GM12892 (cell line): Measurements from ENCODE around the gene MSANTD1. TPM values are rescaled to one million over a fixed set of nuclear protein-coding genes. Genes with fewer than 3 reads are reported as not detected.

ENCODE experiments used
- DNase-seq: peaks from one replicate; pipeline ENCODE4 v3.0.0; 2011; ENCODE audit not compliant: insufficient read length
- FAIRE-seq: peaks from 2 replicates; lab custom pipeline; 2011; peaks lifted over from hg19 to GRCh38; lab: Jason Lieb, UNC
- POLR2A ChIP-seq: IDR thresholded peaks from 2 replicates; pipeline ENCODE4 v1.6.1; 2011; ENCODE audit warnings: low read depth, low read length, control low read depth
- POLR2AphosphoS5 ChIP-seq: IDR thresholded peaks from 2 replicates; pipeline ENCODE4 v1.6.1; 2011; ENCODE audit warnings: low read depth, low read length, control low read depth
- TAF1 ChIP-seq: IDR thresholded peaks from 2 replicates; pipeline ENCODE4 v1.6.1; 2011; ENCODE audit warnings: low read depth, mild to moderate bottlenecking, control low read depth, low read length, borderline replicate concordance
- polyA plus RNA-seq: library from polyadenylated mRNA; unstranded; fragments of >200 nt; gene quantifications from one replicate; pipeline ENCODE4 v1.2.1, GENCODE V29; 2012; ENCODE audit warnings: missing spikeins, inconsistent platforms; ENCODE audit not compliant: missing spikeins

Gene MSANTD1
- polyA plus RNA-seq: 0.40 TPM

DNA sequence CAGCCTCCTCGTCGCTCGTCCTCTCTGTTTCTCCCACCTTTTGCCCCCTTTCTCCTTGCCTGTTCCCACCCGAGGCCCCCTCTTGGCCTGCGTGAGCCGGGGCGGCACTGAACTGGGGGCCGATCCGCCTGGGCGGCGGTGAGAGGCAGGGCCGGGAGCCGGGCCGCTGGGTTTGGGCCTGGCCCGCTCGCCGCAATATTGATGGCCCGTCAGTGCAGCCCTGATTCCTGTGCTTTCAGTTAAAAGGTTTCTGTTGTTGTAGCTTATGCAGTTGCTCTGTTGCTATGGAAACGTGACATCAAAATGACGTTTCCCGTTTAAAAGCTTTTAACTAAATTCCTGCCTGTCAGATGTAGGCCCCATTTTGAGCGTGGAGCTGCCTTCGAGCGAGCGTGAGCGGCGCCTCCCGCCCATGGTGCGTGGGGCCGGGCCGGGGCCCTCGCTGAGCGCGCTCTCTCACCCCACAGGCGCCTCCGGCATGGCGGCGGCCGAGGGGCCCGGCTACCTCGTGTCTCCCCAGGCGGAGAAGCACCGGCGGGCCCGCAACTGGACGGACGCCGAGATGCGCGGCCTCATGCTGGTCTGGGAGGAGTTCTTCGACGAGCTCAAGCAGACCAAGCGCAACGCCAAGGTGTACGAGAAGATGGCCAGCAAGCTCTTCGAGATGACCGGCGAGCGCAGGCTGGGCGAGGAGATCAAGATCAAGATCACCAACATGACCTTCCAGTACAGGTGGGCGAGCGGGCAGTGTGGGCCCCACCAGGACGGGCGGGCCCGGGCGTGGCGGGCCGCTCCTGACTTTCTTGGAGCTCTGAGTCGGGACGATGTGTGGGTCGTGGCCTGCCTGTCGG lies at the start of gene MSANTD1:
Gene MSANTD1, plus strand, starts transcription at position 349 of the 851 bp plus-strand sequence. Its CDS starts 64 bp downstream, at position 413.
- DNase-seq (no peak), FAIRE-seq (no peak)
- TF ChIP-seq TAF1 (no peak), POLR2A (no peak), POLR2AphosphoS5 (no peak)

DNA sequence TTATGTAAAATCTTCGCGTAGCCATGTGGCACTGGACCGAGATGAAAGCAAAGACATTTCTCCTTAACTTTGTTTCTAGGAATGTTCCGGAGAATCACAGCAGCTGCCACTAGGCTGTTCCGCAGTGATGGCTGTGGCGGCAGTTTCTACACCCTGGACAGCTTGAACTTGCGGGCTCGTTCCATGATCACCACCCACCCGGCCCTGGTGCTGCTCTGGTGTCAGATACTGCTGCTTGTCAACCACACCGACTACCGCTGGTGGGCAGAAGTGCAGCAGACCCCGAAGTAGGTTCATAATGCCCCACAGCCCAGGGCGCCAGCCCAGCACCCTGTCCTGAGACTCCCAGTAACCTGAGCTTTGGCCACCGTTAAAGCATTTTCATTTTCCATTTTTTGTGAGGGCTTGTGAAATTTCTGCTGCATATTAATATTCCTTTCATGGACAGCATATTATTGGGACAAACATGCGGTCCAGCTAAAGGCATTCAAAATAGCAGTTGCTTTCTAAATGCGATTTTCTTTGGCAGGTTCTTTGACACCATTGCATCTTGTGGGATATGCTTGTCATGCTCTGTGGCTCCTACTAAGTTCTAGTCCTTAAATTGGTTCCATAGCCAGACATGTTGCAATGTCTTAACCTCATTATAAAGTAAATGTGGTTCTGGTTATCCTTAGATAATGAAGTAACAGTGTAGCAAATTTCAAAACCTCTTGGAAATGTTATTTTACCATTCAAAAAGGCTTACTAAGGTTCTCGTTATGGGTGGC lies 49.1 kb upstream of the MSANTD1 start:
- no peak for FAIRE-seq
- no peak for DNase-seq

DNA sequence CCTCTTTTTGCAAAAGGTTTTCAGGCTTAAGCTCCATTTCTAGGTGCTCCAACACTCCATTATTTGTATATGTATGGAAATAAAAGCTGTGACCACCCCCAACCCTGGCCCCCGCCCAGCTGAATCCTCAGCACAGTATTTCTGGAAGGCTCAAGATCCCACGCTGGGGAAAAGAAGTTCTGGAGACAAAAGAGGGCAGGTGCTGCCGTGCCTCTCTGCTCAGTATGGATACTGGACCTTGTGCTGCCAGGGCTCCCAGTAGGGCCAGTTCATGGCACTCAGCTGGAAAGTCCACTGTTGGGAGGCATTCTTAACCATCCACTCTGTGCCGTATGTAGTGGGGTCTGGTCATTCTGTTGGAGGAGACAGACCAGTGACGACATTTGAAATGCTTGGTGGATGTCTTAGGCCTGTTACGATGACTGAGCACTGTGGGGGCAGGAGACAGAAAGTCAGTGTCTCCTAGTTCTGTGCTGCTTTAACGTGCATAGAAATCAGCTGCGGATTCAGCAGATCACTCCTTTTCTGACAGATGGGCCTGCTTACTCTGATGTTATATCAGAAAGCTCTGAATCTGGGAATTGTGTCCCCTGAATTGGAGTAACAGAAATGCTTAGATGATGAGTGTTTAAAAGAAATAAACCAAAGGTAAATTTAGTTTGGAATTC lies 48.4 kb upstream of the MSANTD1 start:
- no peak for FAIRE-seq

More for the DNA sequence above, 49.1 kb upstream of the MSANTD1 start:
- TF ChIP-seq POLR2AphosphoS5: no peak
- no peak for TF ChIP-seq TAF1
- no peak for TF ChIP-seq POLR2A

DNA sequence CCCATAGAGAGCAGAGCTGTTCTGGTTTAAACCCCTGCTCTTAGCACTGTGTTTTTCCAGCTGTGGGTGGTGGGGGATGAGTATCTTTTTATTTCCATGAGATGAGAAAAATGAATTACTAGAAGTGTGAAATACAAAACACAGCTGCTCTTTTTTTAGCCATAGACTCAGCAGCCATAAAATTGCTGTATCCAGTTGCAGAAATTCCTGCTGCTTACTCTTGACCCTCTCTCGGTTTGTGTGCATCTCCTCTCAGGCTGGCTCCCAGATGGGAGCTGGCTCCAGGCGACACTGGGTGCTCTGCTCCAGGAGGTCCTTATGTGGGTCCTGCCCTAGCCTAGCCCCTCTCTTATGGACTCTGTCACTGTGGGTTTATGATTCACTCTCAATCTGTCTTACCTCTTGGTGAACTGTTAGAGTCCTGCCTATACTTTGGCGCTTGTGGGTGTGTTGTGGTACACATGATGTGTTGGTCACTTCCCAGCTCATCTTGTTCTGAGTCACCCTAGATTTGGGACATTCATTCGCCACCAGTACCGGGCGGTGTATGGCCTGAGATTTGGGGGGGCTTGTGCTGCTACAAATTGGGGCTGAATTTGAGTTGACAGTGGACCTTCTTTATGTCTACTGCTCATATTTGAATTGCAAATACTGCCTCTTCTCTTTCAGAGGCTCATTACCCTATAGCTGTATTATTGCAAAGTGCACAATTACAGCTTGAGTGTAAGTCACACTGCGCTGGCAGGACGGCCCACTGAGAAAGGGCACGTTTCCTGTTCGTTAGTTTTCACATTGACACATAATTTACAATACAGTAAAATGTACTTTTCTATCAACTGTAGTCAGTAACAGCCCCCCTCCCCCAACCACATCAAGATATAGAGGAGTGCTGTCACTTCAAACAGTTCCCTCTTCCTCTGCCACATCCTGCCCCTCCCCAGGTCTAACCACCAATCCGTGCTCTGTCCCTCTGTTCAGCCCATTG lies 46.9 kb upstream of the MSANTD1 start:
- FAIRE-seq (no peak), DNase-seq (no peak)
- TF ChIP-seq POLR2A (no peak), POLR2AphosphoS5 (peak; percentile 34; the same call in 1 of the 2 replicates)

More for the DNA sequence above, 48.4 kb upstream of the MSANTD1 start:
- TF ChIP-seq TAF1: no peak
- no peak for TF ChIP-seq POLR2AphosphoS5
- no peak for TF ChIP-seq POLR2A
- DNase-seq: no peak

DNA sequence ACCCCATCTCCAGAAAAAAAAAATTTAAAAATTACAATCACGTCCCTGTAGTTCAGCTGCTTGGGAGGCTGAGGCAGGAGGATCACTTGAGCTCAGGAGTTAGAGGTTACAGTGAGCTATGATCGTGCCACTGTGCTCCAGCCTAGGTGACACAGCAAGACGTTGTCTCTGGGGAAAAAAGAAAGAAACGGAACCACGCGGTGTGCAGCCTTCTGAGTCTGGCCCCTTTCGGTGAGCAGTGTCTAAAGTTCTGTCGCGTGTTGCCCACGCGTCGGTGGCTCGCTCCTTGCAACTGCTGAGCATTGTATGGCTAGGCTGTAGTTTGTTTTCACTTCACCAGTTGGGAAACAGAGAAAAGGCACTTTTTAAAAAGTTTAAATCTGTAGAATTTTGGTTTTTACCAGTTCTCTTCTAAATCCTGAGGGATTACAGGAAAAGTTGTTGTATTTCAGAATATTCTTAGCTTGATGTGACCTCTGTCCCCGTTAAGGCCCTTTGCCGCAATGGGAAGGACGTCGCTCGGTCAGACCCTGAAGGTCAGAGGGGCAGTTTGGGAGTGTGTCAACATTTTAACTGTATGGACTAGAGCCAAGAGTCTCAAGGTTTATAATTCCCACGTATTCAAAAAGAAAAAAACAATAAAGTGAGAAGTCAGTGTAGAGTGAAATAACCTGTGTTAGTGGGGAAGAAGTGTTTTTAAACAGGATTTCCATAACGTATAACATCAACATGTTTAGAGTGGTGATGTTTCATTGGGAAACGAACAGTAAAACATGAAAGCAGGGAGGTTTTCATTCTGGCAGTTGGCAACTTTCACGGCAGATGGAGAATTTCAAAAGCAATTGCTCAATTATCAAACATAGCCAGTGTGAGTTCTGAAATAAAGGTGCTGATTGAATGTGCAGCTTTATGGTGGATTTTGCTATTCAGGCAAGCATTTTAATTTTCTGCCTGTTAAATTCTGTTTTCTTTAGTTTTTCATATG lies 45.8 kb upstream of the MSANTD1 start:
- FAIRE-seq: peak; percentile 36
- TF ChIP-seq POLR2A: no peak
- TF ChIP-seq TAF1: no peak
- TF ChIP-seq POLR2AphosphoS5: no peak
- no peak for DNase-seq

DNA sequence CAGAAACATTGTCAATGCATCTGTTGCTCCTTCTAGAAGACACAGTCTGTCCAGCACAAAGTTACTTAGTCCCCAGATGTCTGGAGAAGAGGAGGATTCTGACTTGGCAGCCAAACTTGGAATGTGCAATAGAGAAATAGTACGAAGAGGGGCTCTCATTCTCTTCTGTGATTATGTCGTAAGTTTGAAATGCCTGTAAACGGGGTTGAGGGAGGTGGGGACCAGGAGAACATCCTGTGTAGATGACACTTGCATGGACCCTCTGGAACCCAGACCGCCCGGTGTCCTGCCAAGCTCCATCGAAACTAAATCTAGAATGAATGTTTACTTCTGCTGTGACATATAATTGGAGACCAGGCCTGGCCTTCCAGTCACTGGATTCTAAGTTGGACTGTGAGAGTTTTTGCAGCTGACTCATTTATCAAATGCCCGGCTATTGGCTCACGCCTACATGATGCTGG lies 45.0 kb upstream of the MSANTD1 start:
- DNase-seq: no peak
- no peak for FAIRE-seq
- no peak for TF ChIP-seq TAF1
- no peak for TF ChIP-seq POLR2AphosphoS5
- TF ChIP-seq POLR2A: no peak

DNA sequence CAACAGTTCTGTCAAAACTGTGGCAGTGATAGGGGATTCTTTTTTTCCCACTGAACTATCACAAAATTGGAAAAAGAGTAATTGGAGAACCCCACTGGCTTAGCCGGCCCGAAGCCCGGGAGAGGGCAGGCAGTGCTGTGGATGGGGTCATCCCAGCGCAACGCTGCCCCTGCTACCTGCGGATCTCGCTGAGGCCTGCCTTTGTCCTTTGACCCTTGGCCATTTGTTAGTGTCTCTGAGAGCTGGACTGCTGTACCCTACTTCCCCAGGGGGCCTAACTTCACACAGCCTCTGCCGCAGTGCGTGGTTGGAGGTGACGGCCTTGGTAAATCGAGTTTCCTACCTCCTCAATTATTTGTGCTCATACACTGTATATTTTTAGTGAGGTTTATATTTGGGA lies 43.0 kb upstream of the MSANTD1 start:
- DNase-seq: no peak
- no peak for TF ChIP-seq POLR2A
- TF ChIP-seq POLR2AphosphoS5: no peak
- TF ChIP-seq TAF1: no peak
- FAIRE-seq: no peak

DNA sequence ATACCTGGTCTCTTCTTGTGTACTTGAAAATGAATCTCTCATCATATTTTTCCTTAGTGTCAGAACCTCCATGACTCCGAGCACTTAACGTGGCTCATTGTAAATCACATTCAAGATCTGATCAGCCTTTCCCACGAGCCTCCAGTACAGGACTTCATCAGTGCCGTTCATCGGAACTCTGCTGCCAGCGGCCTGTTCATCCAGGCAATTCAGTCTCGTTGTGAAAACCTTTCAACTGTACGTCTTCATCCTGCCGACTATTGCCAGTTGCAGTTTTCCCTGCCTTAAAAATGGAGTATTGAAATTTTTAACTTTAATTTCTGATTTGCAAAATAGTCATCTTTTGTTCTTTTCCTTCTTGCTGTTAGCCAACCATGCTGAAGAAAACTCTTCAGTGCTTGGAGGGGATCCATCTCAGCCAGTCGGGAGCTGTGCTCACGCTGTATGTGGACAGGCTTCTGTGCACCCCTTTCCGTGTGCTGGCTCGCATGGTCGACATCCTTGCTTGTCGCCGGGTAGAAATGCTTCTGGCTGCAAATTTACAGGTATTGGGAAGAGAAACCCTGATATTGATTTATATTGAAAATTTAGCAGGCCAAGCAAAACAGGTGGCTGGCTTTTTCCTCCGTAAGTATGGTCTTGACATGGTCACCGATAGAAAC lies 42.4 kb upstream of the MSANTD1 start:
- no peak for FAIRE-seq

DNA sequence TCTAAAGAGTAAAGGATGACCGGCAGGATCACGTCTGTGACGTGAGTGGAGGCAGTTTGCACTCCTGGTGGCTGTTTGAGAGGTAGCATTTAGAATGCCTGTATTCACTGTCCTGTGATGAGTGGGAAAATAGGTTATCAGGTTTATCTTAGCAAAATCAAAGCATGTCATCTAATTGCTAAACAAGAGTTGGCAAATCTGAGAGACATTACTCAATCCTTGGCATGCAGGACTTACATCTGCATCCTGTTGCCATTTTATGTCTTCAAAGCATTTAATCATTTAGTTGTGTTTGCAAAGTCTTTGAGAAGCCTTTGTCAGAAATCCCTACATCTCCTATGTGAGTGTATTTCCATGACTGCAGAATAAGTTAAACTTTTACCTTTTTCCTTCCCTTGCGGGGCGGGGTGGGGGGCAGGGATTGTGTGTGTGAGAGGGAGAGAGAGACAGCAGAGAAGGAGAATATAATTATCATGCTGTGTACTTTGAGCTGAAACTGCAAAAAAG lies 41.4 kb upstream of the MSANTD1 start:
- TF ChIP-seq TAF1: no peak
- no peak for TF ChIP-seq POLR2A
- no peak for TF ChIP-seq POLR2AphosphoS5

More for the DNA sequence above, 42.4 kb upstream of the MSANTD1 start:
- no peak for TF ChIP-seq TAF1
- no peak for DNase-seq

More for the DNA sequence above, 41.4 kb upstream of the MSANTD1 start:
- FAIRE-seq (no peak), DNase-seq (no peak)
